Epithelial cell of prostate (primary cell): ENCODE results near the gene CCDC81.

Experiments
- DNase-seq: peaks from one replicate; pipeline ENCODE4 v3.0.0-alpha.2; 2011; ENCODE audit warnings: low read depth, low spot score
- H3K27ac ChIP-seq: fragments of 450-650 bp; 2 replicates; pipeline ENCODE4 v1.5.1; 2017; ENCODE audit warnings: mild to moderate bottlenecking

Gene CCDC81

GRCh38 chr11:86460461-86461385, 86.0 kb downstream of the CCDC81 start:
- no peak for DNase-seq
- no peak overlapping the region for H3K27ac ChIP-seq

- no peak for DNase-seq
- no peak overlapping the region for H3K27ac ChIP-seq
Observed at GRCh38 chr11:86461892-86462291, 87.2 kb downstream of the CCDC81 start.

- DNase-seq, result peak; percentile 20
- peak overlapping the region; percentile 18 for H3K27ac ChIP-seq
Observed at GRCh38 chr11:86463120-86463519, 88.4 kb downstream of the CCDC81 start.

GRCh38 chr11:86463955-86464354, 89.3 kb downstream of the CCDC81 start:
- no peak for DNase-seq

GRCh38 chr11:86464509-86465221, 90.0 kb downstream of the CCDC81 start:
- peak overlapping the region; percentile 2 for H3K27ac ChIP-seq
- DNase-seq, result no peak

More at GRCh38 chr11:86463955-86464354, 89.3 kb downstream of the CCDC81 start:
- peak overlapping the region; percentile 2 for H3K27ac ChIP-seq

GRCh38 chr11:86468169-86468568, 93.5 kb downstream of the CCDC81 start:
- no peak for DNase-seq
- H3K27ac ChIP-seq, result no peak overlapping the region

GRCh38 chr11:86469491-86470388, 95.1 kb downstream of the CCDC81 start:
- DNase-seq, result no peak
- H3K27ac ChIP-seq, result no peak overlapping the region
